ENCODE measurements around the gene SERPINA12. TPM values are rescaled to one million over a fixed set of nuclear protein-coding genes. Genes with fewer than 3 reads are reported as not detected.

The SERPINA12 gene
- total and polyA plus RNA-seq, 2 experiments from 2014 or later = not detected

DNA sequence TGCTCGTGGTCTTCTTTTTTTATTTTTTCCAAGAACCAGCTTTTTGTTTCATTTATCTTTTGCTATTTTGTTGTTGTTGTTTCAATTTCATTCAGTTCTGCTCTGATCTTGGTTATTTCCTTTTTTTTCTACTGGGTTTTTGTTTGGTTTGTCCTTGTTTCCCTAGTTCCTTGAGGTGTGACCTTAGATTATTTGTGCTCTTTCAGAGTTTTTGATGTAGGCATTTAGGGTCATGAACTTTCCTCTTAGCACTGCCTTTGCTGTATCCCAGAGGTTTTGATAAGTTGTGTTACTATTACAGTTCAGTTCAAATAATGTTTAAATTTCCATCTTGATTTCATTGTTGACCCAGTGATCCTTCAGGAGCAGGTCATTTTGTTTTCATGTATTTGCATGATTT, 53.3 kb downstream of the SERPINA12 start:
- peaks cover 7% of the 10 kb centered on the region for H3K27me3 ChIP-seq
- no peak overlapping the region for H3K27ac ChIP-seq
- DNase-seq (ENCODE audit: low read depth in 1 of 2, low spot score in 1 of 2) = no peak
- no peaks in the 10 kb centered on the region for H3K9me3 ChIP-seq (ENCODE audit: low read depth)
- TF ChIP-seq, protein P1, sequence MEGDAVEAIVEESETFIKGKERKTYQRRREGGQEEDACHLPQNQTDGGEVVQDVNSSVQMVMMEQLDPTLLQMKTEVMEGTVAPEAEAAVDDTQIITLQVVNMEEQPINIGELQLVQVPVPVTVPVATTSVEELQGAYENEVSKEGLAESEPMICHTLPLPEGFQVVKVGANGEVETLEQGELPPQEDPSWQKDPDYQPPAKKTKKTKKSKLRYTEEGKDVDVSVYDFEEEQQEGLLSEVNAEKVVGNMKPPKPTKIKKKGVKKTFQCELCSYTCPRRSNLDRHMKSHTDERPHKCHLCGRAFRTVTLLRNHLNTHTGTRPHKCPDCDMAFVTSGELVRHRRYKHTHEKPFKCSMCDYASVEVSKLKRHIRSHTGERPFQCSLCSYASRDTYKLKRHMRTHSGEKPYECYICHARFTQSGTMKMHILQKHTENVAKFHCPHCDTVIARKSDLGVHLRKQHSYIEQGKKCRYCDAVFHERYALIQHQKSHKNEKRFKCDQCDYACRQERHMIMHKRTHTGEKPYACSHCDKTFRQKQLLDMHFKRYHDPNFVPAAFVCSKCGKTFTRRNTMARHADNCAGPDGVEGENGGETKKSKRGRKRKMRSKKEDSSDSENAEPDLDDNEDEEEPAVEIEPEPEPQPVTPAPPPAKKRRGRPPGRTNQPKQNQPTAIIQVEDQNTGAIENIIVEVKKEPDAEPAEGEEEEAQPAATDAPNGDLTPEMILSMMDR (IDR thresholded peaks at IDR 0.05; ENCODE audit: low read depth, low read length) = no peak
- H3K36me3 ChIP-seq = no peaks in the 10 kb centered on the region
- no peak overlapping the region for H3K4me3 ChIP-seq
- no peaks in the 10 kb centered on the region for H3K4me1 ChIP-seq (ENCODE audit: low read depth)

DNA sequence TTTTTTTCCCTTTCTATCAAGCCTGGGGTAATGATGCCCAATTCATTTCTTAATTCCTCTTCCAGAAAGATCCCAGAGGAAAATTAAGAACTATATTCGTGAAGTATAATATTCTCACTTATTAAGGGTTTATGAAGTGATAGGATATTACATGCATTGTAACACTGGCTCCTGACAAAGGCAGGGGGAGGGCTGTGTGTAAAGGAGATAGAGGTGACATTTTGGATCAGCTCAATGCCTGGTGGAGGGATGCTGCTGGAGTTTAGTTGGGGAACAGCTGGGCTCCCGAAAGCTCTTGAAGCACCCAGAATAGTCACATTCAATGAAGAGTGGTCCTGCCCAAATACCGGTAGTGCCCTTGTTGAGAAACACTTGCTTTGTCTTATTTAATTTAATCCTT, 57.4 kb downstream of the SERPINA12 start:
- no peak overlapping the region for H3K27ac ChIP-seq
- TF ChIP-seq, protein P1 (IDR thresholded peaks at IDR 0.05; ENCODE audit: low read depth, low read length) = no peak
- no peaks in the 10 kb centered on the region for H3K36me3 ChIP-seq
- no peaks in the 10 kb centered on the region for H3K4me1 ChIP-seq (ENCODE audit: low read depth)
- H3K9me3 ChIP-seq (ENCODE audit: low read depth) = no peaks in the 10 kb centered on the region
- peaks cover 7% of the 10 kb centered on the region for H3K27me3 ChIP-seq
- no peak for DNase-seq (ENCODE audit: low read depth in 1 of 2, low spot score in 1 of 2)
- no peak overlapping the region for H3K4me3 ChIP-seq

DNA sequence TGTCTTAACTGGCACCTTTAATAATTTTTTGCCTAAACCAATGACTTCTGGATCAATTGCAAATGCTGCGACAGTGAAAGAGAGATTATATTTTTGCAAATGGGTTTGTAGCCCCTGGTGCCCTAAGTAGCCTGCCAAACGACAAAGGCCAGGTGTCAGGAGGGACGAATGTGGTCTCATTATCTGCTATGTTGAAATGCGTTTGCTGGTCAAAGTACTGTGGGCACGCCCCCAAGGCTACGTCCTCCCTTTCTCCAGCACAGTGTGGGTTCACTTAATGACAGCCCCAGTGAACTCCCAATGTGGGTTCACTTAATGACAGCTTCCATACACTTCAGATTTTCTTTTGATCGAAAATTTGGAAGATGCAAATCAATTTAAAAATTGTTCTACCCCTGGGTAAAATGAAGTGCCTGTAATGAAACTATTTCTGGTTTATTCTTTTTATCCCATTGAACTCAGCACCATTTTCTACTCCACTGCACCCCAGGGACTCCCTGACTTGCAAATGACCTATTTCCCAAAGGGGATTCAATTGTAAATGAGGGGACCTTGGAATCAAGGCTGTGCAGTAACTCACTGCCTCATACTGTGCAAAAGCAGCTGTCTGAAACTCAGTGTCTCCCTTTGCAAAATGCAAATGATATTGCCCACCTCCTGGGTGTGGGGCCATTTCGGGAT, 58.0 kb downstream of the SERPINA12 start:
- TF ChIP-seq, protein P1 (IDR thresholded peaks at IDR 0.05; ENCODE audit: low read depth, low read length) = no peak
- Histone ChIP-seq H3K27ac (no peak overlapping the region), H3K27me3 (peaks cover 7% of the 10 kb centered on the region), H3K36me3 (no peaks in the 10 kb centered on the region), H3K9me3 (ENCODE audit: low read depth) (no peaks in the 10 kb centered on the region), H3K4me1 (ENCODE audit: low read depth) (no peaks in the 10 kb centered on the region), H3K4me3 (no peak overlapping the region)
- DNase-seq (ENCODE audit: low read depth in 1 of 2, low spot score in 1 of 2) = no peak

DNA sequence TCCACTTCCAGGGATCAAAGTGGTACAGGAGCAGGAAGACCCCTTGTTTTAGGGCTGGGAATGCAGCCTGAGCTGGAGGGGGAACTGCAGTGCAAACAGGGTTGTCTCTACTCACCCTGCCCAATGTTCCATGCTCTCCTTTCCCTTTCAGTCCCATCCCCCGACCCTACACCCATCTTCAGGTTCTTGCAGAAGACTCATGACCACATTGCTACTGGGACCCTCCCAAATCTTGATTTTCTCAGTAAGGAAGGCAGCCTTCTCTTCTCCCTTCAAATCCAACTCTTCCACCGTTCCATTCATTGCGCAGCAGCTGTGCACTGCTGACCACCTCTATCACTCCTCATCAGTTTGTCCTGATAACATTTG, 58.6 kb downstream of the SERPINA12 start:
- Histone ChIP-seq H3K4me3 (no peak overlapping the region), H3K36me3 (no peaks in the 10 kb centered on the region), H3K9me3 (ENCODE audit: low read depth) (no peaks in the 10 kb centered on the region), H3K27me3 (peaks cover 7% of the 10 kb centered on the region), H3K4me1 (ENCODE audit: low read depth) (no peaks in the 10 kb centered on the region), H3K27ac (no peak overlapping the region)
- TF ChIP-seq, protein P1 (IDR thresholded peaks at IDR 0.05; ENCODE audit: low read depth, low read length) = no peak
- DNase-seq (ENCODE audit: low read depth in 1 of 2, low spot score in 1 of 2) = no peak

DNA sequence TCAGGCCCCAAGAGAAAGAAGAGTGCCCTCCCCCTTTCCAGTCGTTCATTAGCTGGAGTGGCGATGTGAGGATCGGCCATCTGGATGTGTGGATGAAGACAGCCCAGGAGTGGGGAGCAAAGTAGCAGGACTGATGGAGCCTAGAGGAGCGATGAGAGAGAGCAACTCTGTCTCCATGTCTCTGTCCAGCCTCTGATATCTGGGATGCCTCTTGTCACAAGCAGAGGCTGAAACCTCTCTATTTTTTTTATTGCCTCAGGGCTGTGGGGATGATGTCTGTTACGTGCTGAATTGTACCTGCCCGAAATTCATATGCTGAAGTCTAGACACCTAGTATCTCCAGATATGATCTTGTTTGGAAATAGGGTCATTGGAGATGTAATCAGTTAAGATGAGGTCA, 59.3 kb downstream of the SERPINA12 start:
- Histone ChIP-seq H3K27ac (no peak overlapping the region), H3K4me3 (no peak overlapping the region), H3K27me3 (peaks cover 7% of the 10 kb centered on the region), H3K4me1 (ENCODE audit: low read depth) (no peaks in the 10 kb centered on the region), H3K36me3 (no peaks in the 10 kb centered on the region), H3K9me3 (ENCODE audit: low read depth) (no peaks in the 10 kb centered on the region)
- DNase-seq (ENCODE audit: low read depth in 1 of 2, low spot score in 1 of 2) = no peak
- TF ChIP-seq, protein P1 (IDR thresholded peaks at IDR 0.05; ENCODE audit: low read depth, low read length) = no peak

All from cardiac muscle cell (in vitro differentiated cells and primary cell).